ENCODE measurements around the gene DAPL1. TPM values are rescaled to one million over a fixed set of nuclear protein-coding genes. Genes with fewer than 3 reads are reported as not detected.

The DAPL1 gene
- not detected in 2 replicates for total RNA-seq (2012; rRNA removed)

GRCh38 chr2:158795195-158795924, at the start of gene DAPL1:
Gene DAPL1, plus strand, starts transcription at chr2:158795317. Its CDS starts 56 bp downstream, at chr2:158795373.
- Histone ChIP-seq H3K27me3 (ENCODE audit: control insufficient read depth, insufficient read depth, low read length) (peaks cover 37% of the 10 kb centered on the region), H3K4me1 (ENCODE audit: control insufficient read depth, insufficient read depth, low read length) (no peaks in the 10 kb centered on the region), H3K4me3 (ENCODE audit: low read length) (no peak within 1 kb of the TSS), H3K9ac (ENCODE audit: low read depth, low read length) (no peak within 1 kb of the TSS), H3K36me3 (ENCODE audit: insufficient read depth, low read length) (no peaks in the 10 kb centered on the region), H3K9me3 (replicated peaks; ENCODE audit: low read length) (no peaks in the 10 kb centered on the region), H3K4me2 (ENCODE audit: low read length) (no peak within 1 kb of the TSS)

DNA sequence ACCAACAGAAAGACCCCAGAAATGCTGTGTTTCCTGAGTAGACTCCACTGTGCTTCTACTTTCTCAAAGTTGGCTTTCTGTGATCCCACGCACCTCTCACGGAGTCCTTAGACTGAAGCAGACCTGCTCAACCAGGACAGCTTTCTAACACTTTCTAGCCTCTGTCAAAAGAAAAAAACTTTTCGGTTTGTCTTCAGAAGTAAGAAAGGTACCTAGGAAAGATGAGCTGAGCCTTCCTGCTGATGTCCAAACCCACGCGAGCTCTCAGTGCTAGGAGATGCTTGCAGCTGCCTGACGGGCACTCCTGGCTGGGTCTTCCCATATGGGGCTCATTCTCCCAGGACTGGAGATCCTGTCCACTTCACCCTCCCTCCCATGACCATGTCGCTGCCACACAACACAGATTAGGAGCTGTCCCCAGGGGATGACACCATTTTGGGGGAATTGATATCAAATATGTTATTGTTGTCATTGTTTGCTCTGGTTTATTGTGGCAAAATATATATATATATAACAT, 49.2 kb upstream of the DAPL1 start:
- H3K4me1 ChIP-seq (ENCODE audit: control insufficient read depth, insufficient read depth, low read length) = no peaks in the 10 kb centered on the region
- H3K9me3 ChIP-seq (replicated peaks; ENCODE audit: low read length) = no peaks in the 10 kb centered on the region
- H3K36me3 ChIP-seq (ENCODE audit: insufficient read depth, low read length) = no peaks in the 10 kb centered on the region
- no peak overlapping the region for H3K9ac ChIP-seq (ENCODE audit: low read depth, low read length)
- peaks cover 59% of the 10 kb centered on the region for H3K27me3 ChIP-seq (ENCODE audit: control insufficient read depth, insufficient read depth, low read length)
- H3K4me3 ChIP-seq (ENCODE audit: low read length) = no peak overlapping the region
- no peak overlapping the region for H3K4me2 ChIP-seq (ENCODE audit: low read length)

DNA sequence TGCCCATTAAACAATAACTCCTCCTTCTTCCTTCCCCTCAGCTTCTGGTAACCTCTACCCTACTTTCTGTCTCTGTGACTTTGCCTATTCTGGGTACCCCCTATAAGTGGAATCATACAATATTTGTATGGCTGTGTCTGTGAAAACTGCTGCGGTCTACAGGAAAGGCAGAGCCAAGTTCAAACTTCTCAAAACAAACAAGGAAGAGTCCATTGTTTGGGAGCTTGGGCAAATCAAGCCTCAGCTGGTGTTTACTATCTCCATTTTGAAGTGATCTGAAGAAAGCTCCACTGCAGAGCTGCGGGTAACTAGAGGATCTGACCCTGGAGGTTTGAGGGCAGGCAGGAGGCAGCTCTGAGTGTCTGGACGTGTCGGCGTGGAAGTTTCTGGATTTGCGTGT, 48.6 kb upstream of the DAPL1 start:
- H3K9me3 ChIP-seq (replicated peaks; ENCODE audit: low read length) = no peaks in the 10 kb centered on the region
- H3K9ac ChIP-seq (ENCODE audit: low read depth, low read length) = no peak overlapping the region
- H3K4me1 ChIP-seq (ENCODE audit: control insufficient read depth, insufficient read depth, low read length) = no peaks in the 10 kb centered on the region
- peaks cover 56% of the 10 kb centered on the region for H3K27me3 ChIP-seq (ENCODE audit: control insufficient read depth, insufficient read depth, low read length)
- no peak overlapping the region for H3K4me2 ChIP-seq (ENCODE audit: low read length)
- H3K36me3 ChIP-seq (ENCODE audit: insufficient read depth, low read length) = no peaks in the 10 kb centered on the region
- no peak overlapping the region for H3K4me3 ChIP-seq (ENCODE audit: low read length)

- H3K9ac ChIP-seq (ENCODE audit: low read depth, low read length) = no peak overlapping the region
- H3K4me2 ChIP-seq (ENCODE audit: low read length) = no peak overlapping the region
- H3K27me3 ChIP-seq (ENCODE audit: control insufficient read depth, insufficient read depth, low read length) = peaks cover 55% of the 10 kb centered on the region
- no peak overlapping the region for H3K4me3 ChIP-seq (ENCODE audit: low read length)
- H3K4me1 ChIP-seq (ENCODE audit: control insufficient read depth, insufficient read depth, low read length) = no peaks in the 10 kb centered on the region
- H3K36me3 ChIP-seq (ENCODE audit: insufficient read depth, low read length) = no peaks in the 10 kb centered on the region
- no peaks in the 10 kb centered on the region for H3K9me3 ChIP-seq (replicated peaks; ENCODE audit: low read length)
Measured at GRCh38 chr2:158747281-158747680, 47.8 kb upstream of the DAPL1 start.

DNA sequence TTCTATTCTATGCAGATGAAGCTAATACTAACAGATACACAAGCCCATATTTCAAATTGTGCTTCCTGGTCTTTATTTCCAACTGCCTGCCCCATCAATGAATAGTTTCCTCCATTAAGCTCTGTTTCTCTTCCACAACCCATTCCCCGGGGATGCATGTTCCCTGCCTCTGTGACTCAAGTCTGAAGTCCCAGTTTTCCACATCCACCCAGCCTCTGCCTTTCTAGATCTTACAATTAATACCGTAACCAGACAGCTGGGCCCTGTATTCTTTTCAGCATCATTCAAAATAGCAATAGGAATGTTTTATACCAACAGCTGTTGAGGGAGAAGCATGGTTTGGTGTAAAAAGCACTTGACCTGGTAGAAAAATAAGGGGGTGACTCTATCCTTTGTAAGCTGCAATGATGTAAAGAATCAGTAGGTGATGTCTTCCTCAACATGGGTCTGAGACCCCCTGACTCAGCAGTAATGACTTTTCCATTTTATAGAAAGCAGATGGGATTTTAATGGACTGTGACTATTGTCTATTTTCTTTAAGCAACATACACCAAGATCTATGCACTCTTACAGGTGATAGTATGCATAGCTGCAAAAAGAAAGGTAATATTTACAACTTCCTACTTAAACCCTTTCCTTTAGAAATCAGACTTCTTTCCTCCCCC, 46.1 kb upstream of the DAPL1 start:
- Histone ChIP-seq H3K27me3 (ENCODE audit: control insufficient read depth, insufficient read depth, low read length) (peaks cover 42% of the 10 kb centered on the region), H3K36me3 (ENCODE audit: insufficient read depth, low read length) (no peaks in the 10 kb centered on the region), H3K4me2 (ENCODE audit: low read length) (no peak overlapping the region), H3K9me3 (replicated peaks; ENCODE audit: low read length) (no peaks in the 10 kb centered on the region), H3K9ac (ENCODE audit: low read depth, low read length) (no peak overlapping the region), H3K4me3 (ENCODE audit: low read length) (no peak overlapping the region), H3K4me1 (ENCODE audit: control insufficient read depth, insufficient read depth, low read length) (no peaks in the 10 kb centered on the region)

GRCh38 chr2:158750458-158751125, 44.5 kb upstream of the DAPL1 start:
- no peaks in the 10 kb centered on the region for H3K4me1 ChIP-seq (ENCODE audit: control insufficient read depth, insufficient read depth, low read length)
- H3K27me3 ChIP-seq (ENCODE audit: control insufficient read depth, insufficient read depth, low read length) = peaks cover 36% of the 10 kb centered on the region
- H3K36me3 ChIP-seq (ENCODE audit: insufficient read depth, low read length) = no peaks in the 10 kb centered on the region
- no peak overlapping the region for H3K4me2 ChIP-seq (ENCODE audit: low read length)
- no peaks in the 10 kb centered on the region for H3K9me3 ChIP-seq (replicated peaks; ENCODE audit: low read length)
- H3K9ac ChIP-seq (ENCODE audit: low read depth, low read length) = no peak overlapping the region
- H3K4me3 ChIP-seq (ENCODE audit: low read length) = no peak overlapping the region

- Histone ChIP-seq H3K9me3 (replicated peaks; ENCODE audit: low read length) (no peaks in the 10 kb centered on the region), H3K27me3 (ENCODE audit: control insufficient read depth, insufficient read depth, low read length) (peaks cover 4% of the 10 kb centered on the region), H3K4me3 (ENCODE audit: low read length) (peak overlapping the region; percentile 43), H3K9ac (ENCODE audit: low read depth, low read length) (no peak overlapping the region), H3K4me2 (ENCODE audit: low read length) (peak overlapping the region; percentile 75), H3K4me1 (ENCODE audit: control insufficient read depth, insufficient read depth, low read length) (peaks cover 5% of the 10 kb centered on the region), H3K36me3 (ENCODE audit: insufficient read depth, low read length) (no peaks in the 10 kb centered on the region)
Measured at GRCh38 chr2:158753641-158754611, 41.2 kb upstream of the DAPL1 start.

GRCh38 chr2:158755310-158756087, 39.6 kb upstream of the DAPL1 start:
- Histone ChIP-seq H3K4me3 (ENCODE audit: low read length) (no peak overlapping the region), H3K36me3 (ENCODE audit: insufficient read depth, low read length) (no peaks in the 10 kb centered on the region), H3K9me3 (replicated peaks; ENCODE audit: low read length) (no peaks in the 10 kb centered on the region), H3K4me1 (ENCODE audit: control insufficient read depth, insufficient read depth, low read length) (peaks cover 5% of the 10 kb centered on the region), H3K4me2 (ENCODE audit: low read length) (no peak overlapping the region), H3K27me3 (ENCODE audit: control insufficient read depth, insufficient read depth, low read length) (no peaks in the 10 kb centered on the region), H3K9ac (ENCODE audit: low read depth, low read length) (no peak overlapping the region)

DNA sequence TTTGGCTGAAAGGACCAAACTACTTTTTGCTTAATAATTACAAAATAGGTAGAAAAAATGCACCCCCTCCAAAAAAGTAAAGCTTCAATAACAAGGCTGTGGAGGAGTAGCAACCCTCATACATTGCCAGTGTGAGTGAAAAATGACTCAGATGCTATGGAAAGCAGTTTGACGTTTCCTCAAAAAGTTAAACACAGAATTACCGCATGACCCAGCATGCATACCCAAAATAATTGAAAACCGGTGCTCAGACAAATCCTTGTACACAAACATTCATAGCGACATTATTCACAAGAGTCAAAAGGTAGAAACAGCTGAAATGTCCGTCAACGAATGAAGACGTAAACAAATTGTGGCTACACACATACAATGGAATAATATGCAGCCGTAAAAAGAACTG, 38.8 kb upstream of the DAPL1 start:
- Histone ChIP-seq H3K9me3 (replicated peaks; ENCODE audit: low read length) (no peaks in the 10 kb centered on the region), H3K4me1 (ENCODE audit: control insufficient read depth, insufficient read depth, low read length) (peaks cover 5% of the 10 kb centered on the region), H3K36me3 (ENCODE audit: insufficient read depth, low read length) (no peaks in the 10 kb centered on the region), H3K9ac (ENCODE audit: low read depth, low read length) (no peak overlapping the region), H3K27me3 (ENCODE audit: control insufficient read depth, insufficient read depth, low read length) (no peaks in the 10 kb centered on the region), H3K4me3 (ENCODE audit: low read length) (no peak overlapping the region), H3K4me2 (ENCODE audit: low read length) (no peak overlapping the region)

DNA sequence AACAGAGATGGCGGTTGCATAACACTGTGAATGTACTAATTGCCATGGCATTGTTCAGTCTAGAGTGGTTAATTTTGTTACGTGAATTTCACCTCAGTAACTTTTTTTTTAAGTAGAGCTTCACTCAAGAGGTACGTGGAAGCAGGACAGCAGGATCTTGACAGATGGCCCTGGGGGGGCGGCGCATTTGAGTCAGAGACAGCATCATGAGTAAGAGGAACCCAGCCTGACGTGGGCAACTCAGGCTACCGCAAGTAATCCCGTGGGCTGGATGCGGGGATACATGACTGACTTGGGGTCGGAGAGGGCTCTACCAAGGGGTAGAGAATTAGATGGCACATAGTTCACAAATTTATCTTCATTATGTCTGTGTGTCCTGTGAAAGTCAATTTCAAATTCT, 38.1 kb upstream of the DAPL1 start:
- Histone ChIP-seq H3K9me3 (replicated peaks; ENCODE audit: low read length) (no peaks in the 10 kb centered on the region), H3K9ac (ENCODE audit: low read depth, low read length) (no peak overlapping the region), H3K4me2 (ENCODE audit: low read length) (no peak overlapping the region), H3K4me3 (ENCODE audit: low read length) (no peak overlapping the region), H3K4me1 (ENCODE audit: control insufficient read depth, insufficient read depth, low read length) (peaks cover 5% of the 10 kb centered on the region), H3K36me3 (ENCODE audit: insufficient read depth, low read length) (no peaks in the 10 kb centered on the region), H3K27me3 (ENCODE audit: control insufficient read depth, insufficient read depth, low read length) (no peaks in the 10 kb centered on the region)

All from skeletal muscle satellite cell (primary cell).